ENCODE data around the gene TMEM86A. TPM values are rescaled to one million over a fixed set of nuclear protein-coding genes. Genes with fewer than 3 reads are reported as not detected.

The TMEM86A gene
- total and polyA plus RNA-seq, 2 experiments from 2014 or later: 1.7 to 5.2 TPM

DNA sequence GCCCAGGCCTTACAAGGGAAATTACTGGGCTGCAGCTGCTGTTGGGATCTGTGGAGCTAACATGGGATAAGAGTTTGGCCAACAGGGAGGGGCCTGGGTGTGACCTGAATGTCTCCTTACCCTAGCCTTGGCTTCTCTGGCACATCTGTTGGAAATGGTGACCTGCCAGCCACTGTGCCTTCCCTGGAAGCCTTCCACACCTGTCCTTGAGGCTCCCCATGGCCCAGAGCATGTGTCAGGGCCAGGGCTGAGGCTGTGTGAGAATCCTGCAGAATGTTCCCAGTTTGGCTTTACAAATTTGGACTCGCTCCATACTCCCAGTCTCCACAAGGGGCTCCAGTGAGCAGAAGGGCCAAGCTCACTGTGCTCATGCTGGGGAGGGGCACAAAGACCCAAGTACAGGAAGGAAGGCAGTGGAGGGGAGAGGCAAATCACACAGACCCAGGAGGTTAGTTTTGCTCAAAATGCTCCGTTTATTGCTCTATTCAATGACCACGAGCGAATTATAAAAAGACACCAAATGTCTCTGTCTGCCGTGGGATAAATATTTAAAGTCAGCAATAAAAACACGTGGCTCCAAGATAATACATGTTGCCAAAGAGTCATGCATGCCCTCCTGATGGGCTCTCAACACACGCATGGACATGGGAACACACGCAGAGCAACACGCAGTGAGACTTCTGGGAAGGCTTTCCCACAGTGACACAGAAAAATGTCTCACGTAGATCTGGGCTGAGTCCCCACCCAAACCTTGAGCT, 29.1 kb downstream of the TMEM86A start:
- H3K36me3 ChIP-seq (replicated peaks; ENCODE audit: insufficient read depth, low read depth): no peaks in the 10 kb centered on the region
- DNase-seq (ENCODE audit: low spot score): peak; percentile 61
- H3K9me2 ChIP-seq (replicated peaks; ENCODE audit: insufficient read depth): no peaks in the 10 kb centered on the region
- no peaks in the 10 kb centered on the region for H3K79me2 ChIP-seq
- no peak overlapping the region for H3K4me2 ChIP-seq
- no peaks in the 10 kb centered on the region for H3K27me3 ChIP-seq
- no peak overlapping the region for H2AFZ ChIP-seq
- TF ChIP-seq, protein P1, sequence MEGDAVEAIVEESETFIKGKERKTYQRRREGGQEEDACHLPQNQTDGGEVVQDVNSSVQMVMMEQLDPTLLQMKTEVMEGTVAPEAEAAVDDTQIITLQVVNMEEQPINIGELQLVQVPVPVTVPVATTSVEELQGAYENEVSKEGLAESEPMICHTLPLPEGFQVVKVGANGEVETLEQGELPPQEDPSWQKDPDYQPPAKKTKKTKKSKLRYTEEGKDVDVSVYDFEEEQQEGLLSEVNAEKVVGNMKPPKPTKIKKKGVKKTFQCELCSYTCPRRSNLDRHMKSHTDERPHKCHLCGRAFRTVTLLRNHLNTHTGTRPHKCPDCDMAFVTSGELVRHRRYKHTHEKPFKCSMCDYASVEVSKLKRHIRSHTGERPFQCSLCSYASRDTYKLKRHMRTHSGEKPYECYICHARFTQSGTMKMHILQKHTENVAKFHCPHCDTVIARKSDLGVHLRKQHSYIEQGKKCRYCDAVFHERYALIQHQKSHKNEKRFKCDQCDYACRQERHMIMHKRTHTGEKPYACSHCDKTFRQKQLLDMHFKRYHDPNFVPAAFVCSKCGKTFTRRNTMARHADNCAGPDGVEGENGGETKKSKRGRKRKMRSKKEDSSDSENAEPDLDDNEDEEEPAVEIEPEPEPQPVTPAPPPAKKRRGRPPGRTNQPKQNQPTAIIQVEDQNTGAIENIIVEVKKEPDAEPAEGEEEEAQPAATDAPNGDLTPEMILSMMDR (IDR thresholded peaks at IDR 0.05; ENCODE audit: poor library complexity): peak; percentile 64
- TF ChIP-seq EZH2phosphoT487 (IDR thresholded peaks at IDR 0.05; ENCODE audit: low read depth, severe bottlenecking, unreplicated experiment): no peak
- no peaks in the 10 kb centered on the region for H4K20me1 ChIP-seq (ENCODE audit: insufficient read depth, poor library complexity, severe bottlenecking)
- H3K4me3 ChIP-seq: no peak overlapping the region
- no peak overlapping the region for H3K27ac ChIP-seq
- 58% methylated on average over 10 of the region's 10 CpGs for WGBS (ENCODE audit: low lambda C conversion rate, missing lambda C conversion rate)
- H3K4me1 ChIP-seq (ENCODE audit: insufficient read depth): no peaks in the 10 kb centered on the region
- H3K9me3 ChIP-seq (ENCODE audit: low read depth): no peaks in the 10 kb centered on the region

DNA sequence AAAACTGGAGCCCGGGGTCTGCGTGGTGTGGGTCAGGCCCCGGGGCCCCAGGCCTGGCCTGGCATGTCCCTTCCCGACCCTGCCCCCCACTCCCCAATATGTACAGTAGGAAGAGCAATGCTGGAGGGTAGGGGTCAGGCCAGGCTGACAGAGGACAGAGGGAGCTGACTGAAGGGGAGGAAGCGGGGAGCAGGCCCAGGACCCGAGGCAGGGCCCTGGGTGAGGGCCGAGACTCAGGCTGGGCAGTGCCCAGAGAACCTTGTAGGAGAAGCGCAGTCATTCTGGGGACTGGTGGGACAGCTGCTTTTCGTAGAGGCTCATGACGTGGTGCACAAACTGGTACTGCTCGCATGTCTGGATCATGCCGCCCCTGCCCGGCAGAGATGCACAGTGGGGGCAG, 30.1 kb downstream of the TMEM86A start:
- no peaks in the 10 kb centered on the region for H4K20me1 ChIP-seq (ENCODE audit: insufficient read depth, poor library complexity, severe bottlenecking)
- 94% methylated on average over 13 of the region's 13 CpGs for WGBS (ENCODE audit: low lambda C conversion rate, missing lambda C conversion rate)
- H2AFZ ChIP-seq: no peak overlapping the region
- H3K4me2 ChIP-seq: no peak overlapping the region
- no peaks in the 10 kb centered on the region for H3K9me3 ChIP-seq (ENCODE audit: low read depth)
- no peaks in the 10 kb centered on the region for H3K9me2 ChIP-seq (replicated peaks; ENCODE audit: insufficient read depth)
- no peak for DNase-seq (ENCODE audit: low spot score)
- no peaks in the 10 kb centered on the region for H3K4me1 ChIP-seq (ENCODE audit: insufficient read depth)
- H3K27me3 ChIP-seq: no peaks in the 10 kb centered on the region
- TF ChIP-seq, protein P1 (IDR thresholded peaks at IDR 0.05; ENCODE audit: poor library complexity): no peak
- TF ChIP-seq EZH2 (IDR thresholded peaks at IDR 0.05; ENCODE audit: borderline replicate concordance) (no peak), EZH2phosphoT487 (IDR thresholded peaks at IDR 0.05; ENCODE audit: low read depth, severe bottlenecking, unreplicated experiment) (no peak)
- no peak overlapping the region for H3K4me3 ChIP-seq
- no peaks in the 10 kb centered on the region for H3K79me2 ChIP-seq
- H3K27ac ChIP-seq: no peak overlapping the region
- H3K36me3 ChIP-seq (replicated peaks; ENCODE audit: insufficient read depth, low read depth): no peaks in the 10 kb centered on the region

DNA sequence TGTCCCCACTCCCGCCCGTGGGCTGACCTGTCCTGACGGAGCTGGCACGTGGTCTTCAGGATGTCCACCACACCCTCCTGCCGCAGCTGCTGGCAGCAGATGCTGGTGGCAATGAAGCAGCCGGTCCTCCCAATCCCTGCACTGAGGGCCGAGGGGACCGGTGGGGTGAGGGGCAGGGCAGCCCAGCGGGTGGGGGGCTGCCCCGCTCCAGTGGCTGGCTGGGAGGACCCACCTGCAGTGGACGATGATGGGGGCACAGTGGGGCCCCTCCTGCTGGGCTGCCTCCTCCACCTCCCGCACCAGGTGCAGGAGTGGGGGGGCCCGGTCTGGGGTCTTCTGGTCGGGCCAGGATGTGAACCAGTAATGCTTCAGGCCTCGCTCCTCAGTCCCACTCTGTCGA, 30.8 kb downstream of the TMEM86A start:
- H3K4me1 ChIP-seq (ENCODE audit: insufficient read depth): no peaks in the 10 kb centered on the region
- H3K27ac ChIP-seq: no peak overlapping the region
- no peak for DNase-seq (ENCODE audit: low spot score)
- no peak overlapping the region for H3K4me3 ChIP-seq
- WGBS (ENCODE audit: low lambda C conversion rate, missing lambda C conversion rate): 93% methylated on average over 10 of the region's 16 CpGs
- no peak overlapping the region for H3K4me2 ChIP-seq
- H3K27me3 ChIP-seq: no peaks in the 10 kb centered on the region
- H3K36me3 ChIP-seq (replicated peaks; ENCODE audit: insufficient read depth, low read depth): no peaks in the 10 kb centered on the region
- H3K9me2 ChIP-seq (replicated peaks; ENCODE audit: insufficient read depth): no peaks in the 10 kb centered on the region
- TF ChIP-seq EZH2 (IDR thresholded peaks at IDR 0.05; ENCODE audit: borderline replicate concordance) (no peak), EZH2phosphoT487 (IDR thresholded peaks at IDR 0.05; ENCODE audit: low read depth, severe bottlenecking, unreplicated experiment) (no peak)
- TF ChIP-seq, protein P1 (IDR thresholded peaks at IDR 0.05; ENCODE audit: poor library complexity): no peak
- no peaks in the 10 kb centered on the region for H3K79me2 ChIP-seq
- no peaks in the 10 kb centered on the region for H3K9me3 ChIP-seq (ENCODE audit: low read depth)
- no peak overlapping the region for H2AFZ ChIP-seq
- no peaks in the 10 kb centered on the region for H4K20me1 ChIP-seq (ENCODE audit: insufficient read depth, poor library complexity, severe bottlenecking)
